HepG2 (cell line): ENCODE results near the gene SCIN. TPM values are rescaled to one million over a fixed set of nuclear protein-coding genes. Genes with fewer than 3 reads are reported as not detected.

Experiments used
- ARID3A ChIP-seq: IDR thresholded peaks from 2 replicates; pipeline ENCODE4 v1.6.1; 2012; ENCODE audit warnings: low read depth, low read length, improper control_type of control experiment
- ATAD3A ChIP-seq: sonication (generic); formaldehyde crosslinking; IDR thresholded peaks from 2 replicates; pipeline ENCODE4 v1.4.0; 2020; ENCODE audit warnings: missing genetic modification reagents
- EP300 ChIP-seq, 3 experiments: sonication (generic) in 1 of 3; formaldehyde crosslinking in 1 of 3; IDR thresholded peaks; 2 replicates each; pipeline versions ENCODE4 v1.5.1 to v1.6.1; 2011 to 2020; ENCODE audit warnings: low read depth in 2 of 3, low read length in 2 of 3, borderline replicate concordance in 1 of 3, improper control_type of control experiment in 1 of 3, mild to moderate bottlenecking in 1 of 3, missing genetic modification reagents in 1 of 3, moderate library complexity in 1 of 3
- FOXA3 ChIP-seq: IDR thresholded peaks from 2 replicates; pipeline ENCODE4 v1.6.1; 2016; ENCODE audit warnings: missing genetic modification reagents, missing compliant biosample characterization
- HOXA3 ChIP-seq: sonication (generic); formaldehyde crosslinking; IDR thresholded peaks from 2 replicates; pipeline ENCODE4 v1.5.0; 2020; ENCODE audit warnings: missing genetic modification reagents
- JUN ChIP-seq: sonication (generic); formaldehyde crosslinking; IDR thresholded peaks from 2 replicates; pipeline ENCODE4 v1.4.0; 2020; ENCODE audit warnings: mild to moderate bottlenecking, missing genetic modification reagents
- MED1 ChIP-seq: sonication (generic); formaldehyde crosslinking; IDR thresholded peaks from 2 replicates; pipeline ENCODE4 v1.4.0; 2020; ENCODE audit warnings: missing genetic modification reagents
- MXI1 ChIP-seq: IDR thresholded peaks from 3 replicates; pipeline ENCODE4 v1.6.1; 2012; ENCODE audit warnings: low read depth, low read length, inconsistent platforms, borderline replicate concordance
- PHF20 ChIP-seq: sonication (generic); formaldehyde crosslinking; IDR thresholded peaks from 2 replicates; pipeline ENCODE4 v1.5.0; 2020; ENCODE audit warnings: mild to moderate bottlenecking, missing genetic modification reagents
- SNAPC5 ChIP-seq: sonication (generic); formaldehyde crosslinking; IDR thresholded peaks from 2 replicates; pipeline ENCODE4 v1.8.1; 2023; ENCODE audit warnings: mild to moderate bottlenecking, missing genetic modification reagents, borderline replicate concordance
- U2AF1 ChIP-seq: fragments of 200-400 bp; formaldehyde crosslinking; optimal IDR thresholded peaks from 2 replicates; pipeline ENCODE3; 2017; ENCODE audit warnings: mild to moderate bottlenecking, low read depth, low read length
- ZNF547 ChIP-seq: sonication (generic); formaldehyde crosslinking; IDR thresholded peaks from 2 replicates; pipeline ENCODE4 v1.5.1; 2020; ENCODE audit warnings: mild to moderate bottlenecking, missing genetic modification reagents
- ZNF609 ChIP-seq: sonication (generic); formaldehyde crosslinking; IDR thresholded peaks from 2 replicates; pipeline ENCODE4 v1.4.0; 2020; ENCODE audit warnings: mild to moderate bottlenecking, missing genetic modification reagents, borderline replicate concordance
- polyA plus RNA-seq, 8 experiments: library from polyadenylated mRNA; depleted of rRNA in 3 of 8; stranded (reverse) in 7 of 8; unstranded in 1 of 8; fragments of >200 nt; fragmentation: Illumina TruSeq in 4 of 8; extraction: Trizol in 4 of 8; gene quantifications; 2 replicates each; pipeline versions ENCODE4 v1.2.1 to v1.2.3, GENCODE V29; 2011 to 2016; ENCODE audit warnings: low read depth in 4 of 8, missing spikeins in 1 of 8, mixed read lengths in 1 of 8; ENCODE audit not compliant: insufficient read depth in 1 of 8
- total RNA-seq, 5 experiments: library from RNA; depleted of rRNA; stranded (reverse); fragments of >200 nt; fragmentation: Illumina TruSeq; extraction: Trizol; gene quantifications; 2 replicates each; pipeline ENCODE4 v1.2.3, GENCODE V29; 2016; ENCODE audit warnings: low read depth in 1 of 5
- TF ChIP-seq, protein P1 (sequence below): sonication (generic); formaldehyde crosslinking; IDR thresholded peaks from 2 replicates; pipeline ENCODE4 v1.5.0; 2020; ENCODE audit warnings: mild to moderate bottlenecking, missing genetic modification reagents, borderline replicate concordance
- TF ChIP-seq, protein P2 (sequence below): sonication (generic); formaldehyde crosslinking; IDR thresholded peaks from 2 replicates; pipeline ENCODE4 v1.9.0; 2022; ENCODE audit warnings: low read depth, missing genetic modification reagents

SCIN gene
- total and polyA plus RNA-seq, 2 of the 13 experiments (the other 11 are each of a cell fraction or from before 2014, with no cell fraction given) = not detected

DNA sequence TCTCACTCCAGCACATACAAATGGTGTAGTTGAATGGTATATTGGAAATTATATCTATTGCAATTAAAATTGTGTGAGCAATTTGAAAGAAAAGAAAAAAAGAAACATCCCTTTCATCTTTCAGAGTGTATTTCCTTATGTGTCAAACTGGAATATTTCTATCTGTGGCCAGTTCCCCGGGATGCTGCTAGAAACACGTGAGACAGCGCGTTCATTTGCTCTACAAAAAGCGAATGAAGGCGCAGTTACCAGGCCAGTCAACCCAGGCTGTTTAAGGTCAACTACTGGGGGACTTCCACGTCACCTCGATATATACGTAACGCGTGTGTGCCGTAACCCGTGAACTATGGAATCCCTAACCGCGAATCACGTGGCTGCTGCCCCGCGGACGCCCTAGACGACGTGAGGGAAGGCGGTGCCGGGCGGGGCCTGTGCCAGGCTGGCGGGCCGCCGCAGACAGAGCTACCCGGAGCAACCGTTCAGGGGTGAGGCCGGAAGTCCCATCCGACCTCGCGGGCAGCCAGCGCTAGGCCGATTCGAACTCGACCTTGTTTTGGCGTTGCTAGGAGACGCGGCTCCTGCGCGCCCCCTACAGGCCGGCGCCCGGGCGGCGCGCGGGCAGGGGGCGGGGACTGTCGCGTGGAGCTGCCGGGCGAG lies 115.8 kb downstream of the SCIN start (continued):
- TF ChIP-seq, protein P1, sequence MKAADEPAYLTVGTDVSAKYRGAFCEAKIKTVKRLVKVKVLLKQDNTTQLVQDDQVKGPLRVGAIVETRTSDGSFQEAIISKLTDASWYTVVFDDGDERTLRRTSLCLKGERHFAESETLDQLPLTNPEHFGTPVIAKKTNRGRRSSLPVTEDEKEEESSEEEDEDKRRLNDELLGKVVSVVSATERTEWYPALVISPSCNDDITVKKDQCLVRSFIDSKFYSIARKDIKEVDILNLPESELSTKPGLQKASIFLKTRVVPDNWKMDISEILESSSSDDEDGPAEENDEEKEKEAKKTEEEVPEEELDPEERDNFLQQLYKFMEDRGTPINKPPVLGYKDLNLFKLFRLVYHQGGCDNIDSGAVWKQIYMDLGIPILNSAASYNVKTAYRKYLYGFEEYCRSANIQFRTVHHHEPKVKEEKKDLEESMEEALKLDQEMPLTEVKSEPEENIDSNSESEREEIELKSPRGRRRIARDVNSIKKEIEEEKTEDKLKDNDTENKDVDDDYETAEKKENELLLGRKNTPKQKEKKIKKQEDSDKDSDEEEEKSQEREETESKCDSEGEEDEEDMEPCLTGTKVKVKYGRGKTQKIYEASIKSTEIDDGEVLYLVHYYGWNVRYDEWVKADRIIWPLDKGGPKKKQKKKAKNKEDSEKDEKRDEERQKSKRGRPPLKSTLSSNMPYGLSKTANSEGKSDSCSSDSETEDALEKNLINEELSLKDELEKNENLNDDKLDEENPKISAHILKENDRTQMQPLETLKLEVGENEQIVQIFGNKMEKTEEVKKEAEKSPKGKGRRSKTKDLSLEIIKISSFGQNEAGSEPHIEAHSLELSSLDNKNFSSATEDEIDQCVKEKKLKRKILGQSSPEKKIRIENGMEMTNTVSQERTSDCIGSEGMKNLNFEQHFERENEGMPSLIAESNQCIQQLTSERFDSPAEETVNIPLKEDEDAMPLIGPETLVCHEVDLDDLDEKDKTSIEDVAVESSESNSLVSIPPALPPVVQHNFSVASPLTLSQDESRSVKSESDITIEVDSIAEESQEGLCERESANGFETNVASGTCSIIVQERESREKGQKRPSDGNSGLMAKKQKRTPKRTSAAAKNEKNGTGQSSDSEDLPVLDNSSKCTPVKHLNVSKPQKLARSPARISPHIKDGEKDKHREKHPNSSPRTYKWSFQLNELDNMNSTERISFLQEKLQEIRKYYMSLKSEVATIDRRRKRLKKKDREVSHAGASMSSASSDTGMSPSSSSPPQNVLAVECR (CRISPR knock-in tag) = peak; percentile 64; the same call in 1 of the 2 replicates
- TF ChIP-seq FOXA3 (CRISPR knock-in tag) (peak; percentile 31; the same call in 1 of the 2 replicates), ZNF547 (CRISPR knock-in tag) (no peak), U2AF1 (no peak), EP300 (IDR thresholded peaks at IDR 0.05; ENCODE audit: low read depth in 2 of 2, low read length in 2 of 2) (peak in 1 of 2 experiments; percentile 41; a peak in 2 of 4 replicates), EP300 (CRISPR knock-in tag; IDR thresholded peaks at IDR 0.05; ENCODE audit: borderline replicate concordance) (no peak), ATAD3A (CRISPR knock-in tag) (no peak), PHF20 (0 out of 2 replicates have a peak, but pooled peaks have one; percentile 25), ZNF609 (CRISPR knock-in tag) (no peak), MED1 (CRISPR knock-in tag) (peak; percentile 61), JUN (CRISPR knock-in tag) (no peak), ARID3A (no peak), MXI1 (peak; percentile 95; the same call in 2 of the 3 replicates), HOXA3 (CRISPR knock-in tag) (peak; percentile 84), SNAPC5 (no peak)
- TF ChIP-seq, protein P2, sequence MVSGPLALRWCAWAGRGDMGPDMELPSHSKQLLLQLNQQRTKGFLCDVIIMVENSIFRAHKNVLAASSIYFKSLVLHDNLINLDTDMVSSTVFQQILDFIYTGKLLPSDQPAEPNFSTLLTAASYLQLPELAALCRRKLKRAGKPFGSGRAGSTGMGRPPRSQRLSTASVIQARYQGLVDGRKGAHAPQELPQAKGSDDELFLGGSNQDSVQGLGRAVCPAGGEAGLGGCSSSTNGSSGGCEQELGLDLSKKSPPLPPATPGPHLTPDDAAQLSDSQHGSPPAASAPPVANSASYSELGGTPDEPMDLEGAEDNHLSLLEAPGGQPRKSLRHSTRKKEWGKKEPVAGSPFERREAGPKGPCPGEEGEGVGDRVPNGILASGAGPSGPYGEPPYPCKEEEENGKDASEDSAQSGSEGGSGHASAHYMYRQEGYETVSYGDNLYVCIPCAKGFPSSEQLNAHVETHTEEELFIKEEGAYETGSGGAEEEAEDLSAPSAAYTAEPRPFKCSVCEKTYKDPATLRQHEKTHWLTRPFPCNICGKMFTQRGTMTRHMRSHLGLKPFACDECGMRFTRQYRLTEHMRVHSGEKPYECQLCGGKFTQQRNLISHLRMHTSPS (CRISPR knock-in tag) = peak; percentile 47; the same call in 1 of the 2 replicates
